ENCODE measurements around the gene SOX4. TPM values are rescaled to one million over a fixed set of nuclear protein-coding genes. Genes with fewer than 3 reads are reported as not detected.

The SOX4 gene
- total and polyA plus RNA-seq, 2 donors from 2014 or later: 5.5 to 36.5 TPM

DNA sequence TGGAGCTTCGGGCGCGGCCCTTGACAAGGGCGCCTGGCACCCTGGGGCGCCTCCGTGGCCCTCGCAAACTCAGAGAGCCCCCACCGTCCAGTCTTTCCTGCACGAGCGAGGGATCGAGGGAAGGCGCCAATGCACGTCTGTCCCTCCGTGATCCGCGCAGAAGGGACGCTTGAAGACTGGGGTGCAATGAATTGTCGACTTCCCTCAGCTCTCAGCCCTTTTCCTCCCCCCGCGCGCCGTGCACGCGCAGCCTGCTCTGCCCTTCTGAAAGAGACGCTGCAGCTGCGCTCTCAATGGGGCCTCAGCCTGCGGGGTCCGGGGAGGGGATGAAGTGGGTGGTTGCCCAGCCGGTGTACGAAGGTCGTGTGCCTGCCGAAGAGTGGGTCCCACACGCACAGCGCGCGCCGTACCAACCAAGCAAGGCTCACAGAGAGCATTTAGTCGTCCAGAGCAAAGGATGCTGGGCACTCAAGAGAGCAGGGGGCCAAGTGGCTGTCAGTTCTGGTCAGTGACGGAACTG, 5.5 kb upstream of the SOX4 start:
- Histone ChIP-seq H3K9ac (ENCODE audit: low read length in 3 of 3) (peak overlapping the region; percentile 49 to 96 (median 94)), H3K4me3 (ENCODE audit: low read length in 3 of 3) (peak overlapping the region; percentile 95 to 96 (median 95)), H3K27ac (ENCODE audit: low read depth in 2 of 2, low read length in 2 of 2) (peak overlapping the region; percentile 85), H3K4me1 (ENCODE audit: control insufficient read depth in 2 of 3, insufficient read depth in 2 of 3, low read depth in 1 of 3, low read length in 3 of 3) (peaks cover 0 to 10% (median 0%) of the 10 kb centered on the region in 3 donors), H3K9me3 (ENCODE audit: control insufficient read depth in 2 of 3, insufficient read depth in 1 of 3, low read length in 3 of 3) (no peaks in the 10 kb centered on the region), H3K36me3 (ENCODE audit: control insufficient read depth in 2 of 3, insufficient read depth in 3 of 3, low read length in 3 of 3) (no peaks in the 10 kb centered on the region), H3K27me3 (ENCODE audit: control insufficient read depth, insufficient read depth, low read length) (no peaks in the 10 kb centered on the region)
- intact Hi-C loops (cut with DNase I): no loop called here
- TF ChIP-seq, protein P1, sequence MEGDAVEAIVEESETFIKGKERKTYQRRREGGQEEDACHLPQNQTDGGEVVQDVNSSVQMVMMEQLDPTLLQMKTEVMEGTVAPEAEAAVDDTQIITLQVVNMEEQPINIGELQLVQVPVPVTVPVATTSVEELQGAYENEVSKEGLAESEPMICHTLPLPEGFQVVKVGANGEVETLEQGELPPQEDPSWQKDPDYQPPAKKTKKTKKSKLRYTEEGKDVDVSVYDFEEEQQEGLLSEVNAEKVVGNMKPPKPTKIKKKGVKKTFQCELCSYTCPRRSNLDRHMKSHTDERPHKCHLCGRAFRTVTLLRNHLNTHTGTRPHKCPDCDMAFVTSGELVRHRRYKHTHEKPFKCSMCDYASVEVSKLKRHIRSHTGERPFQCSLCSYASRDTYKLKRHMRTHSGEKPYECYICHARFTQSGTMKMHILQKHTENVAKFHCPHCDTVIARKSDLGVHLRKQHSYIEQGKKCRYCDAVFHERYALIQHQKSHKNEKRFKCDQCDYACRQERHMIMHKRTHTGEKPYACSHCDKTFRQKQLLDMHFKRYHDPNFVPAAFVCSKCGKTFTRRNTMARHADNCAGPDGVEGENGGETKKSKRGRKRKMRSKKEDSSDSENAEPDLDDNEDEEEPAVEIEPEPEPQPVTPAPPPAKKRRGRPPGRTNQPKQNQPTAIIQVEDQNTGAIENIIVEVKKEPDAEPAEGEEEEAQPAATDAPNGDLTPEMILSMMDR (IDR thresholded peaks at IDR 0.05; ENCODE audit: borderline replicate concordance, extremely low read depth, insufficient read depth): no peak
- peak; percentile 87 to 95 (median 90) for DNase-seq
- no peak for FAIRE-seq

DNA sequence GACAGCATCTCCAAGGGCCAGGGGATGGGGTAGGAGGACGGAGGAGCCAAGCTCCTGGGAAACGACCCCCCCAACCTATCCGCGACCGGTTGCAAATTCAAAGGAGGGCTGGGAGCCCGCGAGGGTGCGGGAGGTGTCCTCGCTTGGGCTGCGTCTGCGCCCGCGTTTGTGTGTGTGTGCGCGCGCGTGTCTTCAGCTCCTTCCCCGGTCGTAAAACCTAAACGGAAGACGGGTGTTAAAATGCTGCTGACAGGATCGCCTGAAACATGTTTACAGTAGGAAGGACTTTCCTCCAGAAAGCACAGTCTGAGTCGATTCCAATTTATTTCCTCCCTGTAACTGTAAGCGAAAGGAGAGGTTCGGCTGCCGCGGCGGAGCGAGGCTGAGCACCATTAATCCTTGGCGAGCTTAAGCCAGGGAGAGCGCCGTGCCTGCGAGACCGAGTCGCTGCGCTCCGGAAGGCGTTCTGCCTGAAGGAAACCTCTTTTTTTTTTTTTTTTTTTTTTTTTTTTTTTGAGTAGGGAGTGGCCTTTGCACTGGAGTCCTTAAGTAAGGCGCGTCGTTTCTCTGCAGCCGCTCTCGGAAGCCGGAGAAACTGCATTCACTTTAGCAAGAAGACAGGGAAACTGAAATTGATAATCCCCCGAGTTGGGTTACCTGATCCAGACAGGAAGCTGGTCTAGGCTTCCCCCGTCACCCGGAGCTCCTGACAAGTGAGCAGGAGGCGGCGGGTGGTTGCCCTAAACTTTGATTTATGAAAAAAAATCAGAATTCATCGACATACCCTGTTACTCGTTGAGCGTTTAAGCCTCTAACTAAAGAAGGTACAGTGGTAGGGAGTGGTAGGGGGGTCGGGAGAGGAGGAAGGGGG, 4.8 kb upstream of the SOX4 start:
- peaks cover 0 to 10% (median 0%) of the 10 kb centered on the region in 3 donors for H3K4me1 ChIP-seq (ENCODE audit: control insufficient read depth in 2 of 3, insufficient read depth in 2 of 3, low read depth in 1 of 3, low read length in 3 of 3)
- DNase-seq (peak; percentile 90 to 96 (median 93)), FAIRE-seq (no peak)
- peak overlapping the region; percentile 85 to 89 for H3K27ac ChIP-seq (ENCODE audit: low read depth in 2 of 2, low read length in 2 of 2)
- H3K9me3 ChIP-seq (ENCODE audit: control insufficient read depth in 2 of 3, insufficient read depth in 1 of 3, low read length in 3 of 3): no peaks in the 10 kb centered on the region
- H3K4me3 ChIP-seq (ENCODE audit: low read length in 3 of 3): peak overlapping the region; percentile 95 to 96 (median 95)
- H3K9ac ChIP-seq (ENCODE audit: low read length in 3 of 3): peak overlapping the region; percentile 82 to 96 (median 94)
- intact Hi-C loops (cut with DNase I): no loop called here
- TF ChIP-seq, protein P1 (IDR thresholded peaks at IDR 0.05; ENCODE audit: borderline replicate concordance, extremely low read depth, insufficient read depth): no peak
- no peaks in the 10 kb centered on the region for H3K27me3 ChIP-seq (ENCODE audit: control insufficient read depth, insufficient read depth, low read length)
- no peaks in the 10 kb centered on the region for H3K36me3 ChIP-seq (ENCODE audit: control insufficient read depth in 2 of 3, insufficient read depth in 3 of 3, low read length in 3 of 3)

DNA sequence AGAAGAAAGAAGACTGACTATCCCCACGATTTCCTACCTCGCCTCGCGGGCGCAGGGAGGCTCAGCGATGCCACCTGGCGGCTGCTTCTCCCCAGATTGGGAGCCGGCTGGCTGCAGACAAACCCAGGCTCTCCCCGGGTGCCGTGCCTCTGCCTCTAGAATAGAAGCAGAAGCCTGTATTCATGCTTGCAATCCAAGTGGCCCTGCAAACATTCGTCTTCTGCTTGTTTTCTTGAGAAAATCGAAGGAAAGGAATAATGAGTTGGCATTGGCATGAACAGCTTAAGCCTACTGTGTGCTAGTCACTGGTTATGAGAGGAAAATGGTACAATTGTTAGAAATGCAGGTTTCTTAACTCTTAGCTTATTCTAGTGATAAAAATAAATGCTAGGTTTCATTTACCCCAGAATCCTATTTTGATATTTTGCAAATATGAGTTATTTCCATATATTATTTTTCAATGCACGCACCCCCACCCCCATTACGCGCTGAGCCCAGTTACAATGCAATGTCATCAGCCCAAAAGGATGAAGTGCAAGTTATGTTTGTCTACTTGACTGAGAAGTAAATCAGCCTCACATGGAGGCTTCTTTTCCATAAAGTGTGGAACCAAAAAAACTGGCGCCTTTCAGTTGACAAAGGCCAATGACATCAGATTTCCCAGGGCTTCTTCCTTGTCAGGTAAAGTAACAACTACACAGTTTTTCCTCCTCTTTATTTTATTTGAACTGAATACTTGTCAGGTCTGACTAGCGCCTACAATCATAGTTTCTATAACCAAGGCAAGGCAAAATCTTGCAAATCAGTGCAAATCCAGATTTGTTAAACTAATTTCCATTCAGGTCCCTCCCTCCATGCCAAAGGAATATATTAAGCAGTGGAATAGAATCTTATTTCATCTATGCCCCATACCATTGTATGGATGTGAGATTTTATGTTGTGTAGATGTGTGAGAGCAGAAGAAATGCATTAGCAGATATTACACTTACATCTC, 3.9 kb upstream of the SOX4 start:
- DNase-seq (peak; percentile 95 to 96 (median 96)), FAIRE-seq (no peak)
- no peaks in the 10 kb centered on the region for H3K9me3 ChIP-seq (ENCODE audit: control insufficient read depth in 2 of 3, insufficient read depth in 1 of 3, low read length in 3 of 3)
- H3K27ac ChIP-seq (ENCODE audit: low read depth in 2 of 2, low read length in 2 of 2): peak overlapping the region; percentile 85 to 89
- peak overlapping the region; percentile 95 to 96 (median 95) for H3K4me3 ChIP-seq (ENCODE audit: low read length in 3 of 3)
- intact Hi-C loops (cut with DNase I): no loop called here
- TF ChIP-seq, protein P1 (IDR thresholded peaks at IDR 0.05; ENCODE audit: borderline replicate concordance, extremely low read depth, insufficient read depth): peak; percentile 85
- no peaks in the 10 kb centered on the region for H3K36me3 ChIP-seq (ENCODE audit: control insufficient read depth in 2 of 3, insufficient read depth in 3 of 3, low read length in 3 of 3)
- H3K27me3 ChIP-seq (ENCODE audit: control insufficient read depth, insufficient read depth, low read length): no peaks in the 10 kb centered on the region
- H3K4me1 ChIP-seq (ENCODE audit: control insufficient read depth in 2 of 3, insufficient read depth in 2 of 3, low read depth in 1 of 3, low read length in 3 of 3): peaks cover 0 to 10% (median 0%) of the 10 kb centered on the region in 3 donors
- H3K9ac ChIP-seq (ENCODE audit: low read length in 3 of 3): peak overlapping the region; percentile 82 to 96 (median 94)
